Spleen (tissue), 7 donors: ENCODE measurements around the gene ZDHHC20.

Source experiments
- CTCF ChIP-seq, 11 experiments: fragments of 200-600 bp in 7 of 11; fragments of 450-650 bp in 4 of 11; sonication (generic) in 4 of 11; IDR thresholded peaks in 8 of 11; conservative IDR thresholded peaks in 3 of 11; 1 replicate in 7 of 11; 2 replicates in 4 of 11; pipeline versions ENCODE4 v1.4.0 to v1.8.0; 2016 to 2021; ENCODE audit warnings: antibody characterized with exemption in 11 of 11, inconsistent platforms in 4 of 11, mild to moderate bottlenecking in 1 of 11
- POLR2A ChIP-seq, 3 donors: fragments of 450-650 bp; IDR thresholded peaks; one replicate each; pipeline ENCODE4 v1.5.1; 2017; ENCODE audit warnings: antibody characterized with exemption in 3 of 3, mild to moderate bottlenecking in 1 of 3
- POLR2AphosphoS5 ChIP-seq, 3 donors: sonication (generic); formaldehyde crosslinking; IDR thresholded peaks; one replicate each; pipeline ENCODE4 v1.5.1; 2017; ENCODE audit warnings: antibody characterized with exemption in 3 of 3
- donor health status: DM: no; HTN: no; CAD: no; lungs with moderate emphysema.
- donor health status: DM: no; HTN: no; CAD: no.
- donor health status: DM: no; HTN: no; CAD: no.

- TF ChIP-seq CTCF (IDR thresholded peaks at IDR 0.05 in 8 of 11, conservative IDR thresholded peaks at IDR 0.05 in 3 of 11) (no peak), POLR2A (IDR thresholded peaks at IDR 0.05) (no peak), POLR2AphosphoS5 (IDR thresholded peaks at IDR 0.05) (no peak)
These were observed 671 bp downstream of the ZDHHC20 start for GRCh38 chr13:21458451-21458812.
